HG03135 (cell line): ENCODE data around the gene POGLUT2.

Experiments
- ATAC-seq: cut with Tn5 transposase; IDR thresholded peaks from one replicate; pipeline ENCODE4 v1.9.1; 2021; ENCODE audit warnings: mild to moderate bottlenecking, moderate library complexity; ENCODE audit not compliant: unreplicated experiment

The POGLUT2 gene

DNA sequence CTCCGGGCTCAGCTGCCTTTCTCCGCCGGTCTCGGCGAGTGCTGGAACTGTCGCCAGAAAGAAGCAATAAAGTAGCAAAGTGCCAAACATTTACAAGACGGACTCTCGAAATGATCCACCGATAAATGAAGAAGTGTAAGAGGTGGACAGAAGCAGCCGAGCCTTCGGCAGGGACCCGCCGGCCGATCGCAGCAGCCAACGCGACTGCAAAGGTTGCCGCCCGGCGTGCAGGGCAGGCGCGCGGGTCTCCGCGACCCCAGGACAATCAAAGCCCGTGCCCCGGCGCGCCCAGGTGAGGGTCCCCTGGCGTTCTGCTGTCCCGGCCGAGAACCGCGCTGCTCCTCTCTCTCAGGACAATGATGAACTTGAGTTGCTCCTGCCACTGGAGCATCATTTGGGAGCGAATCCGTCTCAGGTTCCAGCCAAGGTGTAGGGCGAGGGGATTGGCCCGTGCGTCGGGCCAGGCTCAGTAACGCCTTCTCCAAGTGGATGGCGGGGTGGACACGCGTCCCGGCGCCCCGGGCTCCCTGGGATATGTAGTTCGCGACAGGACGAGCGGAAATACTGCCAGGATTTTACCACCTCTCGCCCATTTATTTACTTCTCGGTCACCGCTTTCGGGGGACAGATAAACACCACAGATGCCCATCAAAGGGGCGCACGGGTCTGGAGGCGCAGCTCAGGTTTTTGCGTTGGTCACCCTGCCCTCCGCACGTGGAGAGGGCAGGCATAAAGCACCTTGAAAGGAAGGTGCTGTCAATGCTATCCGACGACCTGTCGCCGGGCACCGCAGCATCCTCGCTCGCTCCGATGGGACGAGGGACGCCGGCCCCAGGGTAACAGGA is at the start of gene POGLUT2, which contains the start of gene BIVM:
Gene POGLUT2 (minus strand): TSS at position 396 of the 845 bp plus-strand sequence. CDS start 306 bp downstream, at position 90.
Gene BIVM (plus strand): TSS at position 539 of the 845 bp plus-strand sequence. CDS start 8,149 bp downstream, outside the sequence.
- ATAC-seq, result peak; percentile 85

DNA sequence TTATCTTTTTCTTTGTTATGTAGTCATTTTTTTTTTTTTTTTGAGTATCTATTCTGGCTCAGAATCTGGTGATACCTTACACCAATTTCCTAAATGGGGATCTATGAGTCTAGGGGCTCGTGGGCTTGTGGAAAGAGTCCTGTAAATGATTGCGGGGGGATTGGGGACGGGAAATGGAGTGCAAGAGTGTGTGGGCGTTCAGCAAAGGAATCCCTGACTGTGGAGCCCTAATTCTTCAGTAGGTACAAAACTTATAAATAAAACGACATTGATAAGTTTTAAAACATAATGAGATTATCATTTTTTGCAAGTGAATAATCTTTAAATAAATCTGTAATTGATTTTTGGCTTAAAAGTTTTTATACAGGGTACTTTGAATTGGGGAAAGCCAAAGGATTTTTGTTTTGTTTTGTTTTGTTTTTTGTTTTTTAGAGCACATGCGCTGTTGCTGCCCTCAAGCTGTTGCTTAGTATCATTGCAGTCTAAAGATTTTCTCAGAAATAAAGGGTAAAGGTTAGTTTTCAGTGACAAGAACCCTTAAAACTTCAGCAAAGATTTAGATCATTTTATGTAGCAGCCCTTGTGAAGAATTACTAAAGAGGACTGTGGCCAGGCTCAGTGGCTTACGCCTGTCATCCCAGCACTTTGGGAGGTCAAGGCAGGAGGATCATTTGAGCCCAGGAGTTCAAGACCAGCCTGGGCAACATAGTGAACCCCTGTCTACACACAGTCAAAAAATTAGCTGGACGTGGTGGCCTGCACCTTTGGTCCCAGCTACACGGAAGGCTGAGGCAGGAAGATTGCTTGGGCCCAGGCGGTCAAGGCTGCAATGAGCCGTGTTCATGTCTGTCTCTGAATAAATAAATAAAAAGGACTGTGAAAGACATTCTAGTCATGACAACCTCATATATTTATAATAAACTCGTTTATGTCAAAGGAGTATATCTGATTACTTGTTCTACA is 48.8 kb upstream of the POGLUT2 start:
- ATAC-seq, result no peak

DNA sequence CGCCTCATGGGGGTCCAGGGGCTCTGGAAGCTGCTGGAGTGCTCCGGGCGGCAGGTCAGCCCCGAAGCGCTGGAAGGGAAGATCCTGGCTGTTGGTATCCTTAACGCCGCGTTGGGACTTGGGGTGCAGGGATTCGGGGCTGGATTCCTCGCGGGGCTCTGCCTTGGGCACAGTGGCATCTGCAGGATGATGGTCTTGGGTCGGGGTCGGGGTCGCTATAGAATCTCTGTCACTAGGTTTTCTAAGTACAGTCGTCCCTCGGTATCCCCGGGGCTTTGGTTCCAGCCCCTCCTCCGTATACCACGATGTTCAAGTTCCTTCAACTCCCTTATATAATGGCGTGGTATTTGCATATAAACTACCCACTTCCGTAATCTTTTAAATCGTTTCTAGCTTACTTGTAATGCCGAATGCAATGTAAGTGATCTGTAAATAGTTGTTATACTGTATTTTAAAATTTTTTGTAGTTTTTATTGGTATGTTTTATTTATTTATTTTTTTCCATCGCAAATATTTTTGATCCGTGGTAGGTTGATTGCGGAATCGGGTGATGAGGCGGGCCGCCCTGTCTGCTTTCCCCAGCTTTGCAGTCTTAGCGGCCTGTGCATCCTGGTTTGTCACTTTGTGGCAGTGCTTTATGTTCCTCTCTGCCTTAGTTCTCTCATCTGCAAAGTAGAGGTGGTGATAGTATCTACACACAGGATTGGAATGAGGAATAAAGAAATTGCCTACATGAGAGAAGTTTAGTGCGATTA is 47.7 kb upstream of the POGLUT2 start:
- peak; percentile 39 for ATAC-seq

DNA sequence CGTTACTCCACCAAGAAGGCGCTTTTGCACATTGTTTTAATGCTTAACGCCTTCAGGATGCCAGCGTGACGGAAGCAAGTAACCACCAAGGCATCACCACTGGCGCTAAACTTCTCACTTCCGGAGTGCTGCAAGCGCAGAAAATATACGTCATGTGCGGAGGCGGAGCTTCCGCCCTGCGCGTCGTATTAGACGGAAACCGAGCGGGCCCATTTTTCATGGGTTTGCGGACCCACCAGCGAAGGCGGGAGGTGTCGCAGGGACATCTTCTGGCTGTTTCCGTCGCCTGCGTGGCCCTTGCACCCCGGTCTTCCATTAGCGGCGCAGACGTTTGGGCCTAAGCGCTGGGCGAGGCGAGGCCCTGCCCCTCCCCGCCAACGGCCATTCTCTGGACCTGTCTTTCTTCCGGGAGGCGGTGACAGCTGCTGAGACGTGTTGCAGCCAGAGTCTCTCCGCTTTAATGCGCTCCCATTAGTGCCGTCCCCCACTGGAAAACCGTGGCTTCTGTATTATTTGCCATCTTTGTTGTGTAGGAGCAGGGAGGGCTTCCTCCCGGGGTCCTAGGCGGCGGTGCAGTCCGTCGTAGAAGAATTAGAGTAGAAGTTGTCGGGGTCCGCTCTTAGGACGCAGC is 47.0 kb upstream of the POGLUT2 start, which contains the start of gene ERCC5:
Gene ERCC5 (plus strand): TSS at position 403 of the 631 bp plus-strand sequence. CDS start 235 bp downstream, outside the sequence.
- ATAC-seq, result peak; percentile 81

- ATAC-seq, result peak; percentile 16
Measured at GRCh38 chr13:102845289-102845629, 46.5 kb upstream of the POGLUT2 start.

- ATAC-seq, result no peak
Measured at GRCh38 chr13:102839462-102839861, 40.7 kb upstream of the POGLUT2 start.

DNA sequence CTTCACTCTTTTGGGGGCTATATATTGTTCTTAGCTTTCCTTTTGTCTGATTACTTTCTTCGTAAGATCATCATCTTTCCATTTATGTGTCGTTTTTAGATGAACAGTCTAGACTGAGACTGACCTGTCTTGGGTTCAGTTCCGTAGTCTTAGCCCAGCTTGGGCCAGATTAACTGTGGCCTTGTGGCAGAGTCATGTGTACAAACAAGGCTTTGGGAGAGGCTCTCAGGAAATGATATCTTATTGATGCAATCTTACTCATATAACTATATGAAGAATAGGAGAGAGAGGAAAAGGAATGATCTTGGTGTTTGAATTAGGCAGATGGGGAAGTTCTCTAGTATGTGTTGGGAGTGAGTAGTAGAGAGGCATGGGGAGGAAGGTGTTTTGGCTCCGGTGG is 40.2 kb upstream of the POGLUT2 start:
- ATAC-seq, result no peak

DNA sequence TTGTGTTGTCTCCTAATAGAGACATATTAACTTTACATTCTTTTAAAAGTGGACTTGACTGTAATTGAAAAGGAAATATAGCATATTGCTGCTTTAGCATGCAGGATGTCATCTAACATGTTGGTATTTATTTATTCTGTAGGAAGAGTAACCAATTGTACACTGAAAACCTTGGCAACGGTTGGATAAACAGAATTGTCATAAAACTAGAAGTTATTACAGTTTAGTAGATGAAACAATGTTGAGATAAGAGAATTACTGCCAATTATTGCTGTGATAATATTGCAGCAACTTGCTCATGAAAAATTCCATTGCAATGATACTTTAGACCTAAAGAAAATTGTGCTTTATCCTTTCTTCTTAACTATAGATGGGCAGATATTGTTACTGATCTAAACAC is 39.5 kb upstream of the POGLUT2 start:
- ATAC-seq, result no peak

GRCh38 chr13:102836471-102836870 is 37.7 kb upstream of the POGLUT2 start:
- ATAC-seq, result no peak

DNA sequence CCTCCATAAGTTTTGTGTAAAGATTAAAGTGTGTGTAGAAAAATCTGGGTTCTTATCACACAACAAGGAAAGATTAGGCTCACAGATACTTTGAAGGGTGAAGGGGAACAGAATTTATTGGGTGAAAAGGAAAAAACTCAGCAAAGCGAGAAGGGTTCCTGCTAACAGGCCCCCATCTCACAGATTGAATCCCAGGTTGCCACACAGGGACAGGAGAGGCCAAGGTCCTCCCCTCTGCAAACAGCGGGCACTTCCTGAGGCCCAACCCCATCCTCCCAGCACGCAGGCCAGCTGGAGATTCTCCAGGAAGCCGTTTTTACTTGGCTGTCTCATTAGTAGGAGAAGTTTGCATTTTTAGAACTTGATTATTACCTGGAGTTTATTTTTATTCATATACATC is 31.9 kb upstream of the POGLUT2 start:
- ATAC-seq, result no peak

DNA sequence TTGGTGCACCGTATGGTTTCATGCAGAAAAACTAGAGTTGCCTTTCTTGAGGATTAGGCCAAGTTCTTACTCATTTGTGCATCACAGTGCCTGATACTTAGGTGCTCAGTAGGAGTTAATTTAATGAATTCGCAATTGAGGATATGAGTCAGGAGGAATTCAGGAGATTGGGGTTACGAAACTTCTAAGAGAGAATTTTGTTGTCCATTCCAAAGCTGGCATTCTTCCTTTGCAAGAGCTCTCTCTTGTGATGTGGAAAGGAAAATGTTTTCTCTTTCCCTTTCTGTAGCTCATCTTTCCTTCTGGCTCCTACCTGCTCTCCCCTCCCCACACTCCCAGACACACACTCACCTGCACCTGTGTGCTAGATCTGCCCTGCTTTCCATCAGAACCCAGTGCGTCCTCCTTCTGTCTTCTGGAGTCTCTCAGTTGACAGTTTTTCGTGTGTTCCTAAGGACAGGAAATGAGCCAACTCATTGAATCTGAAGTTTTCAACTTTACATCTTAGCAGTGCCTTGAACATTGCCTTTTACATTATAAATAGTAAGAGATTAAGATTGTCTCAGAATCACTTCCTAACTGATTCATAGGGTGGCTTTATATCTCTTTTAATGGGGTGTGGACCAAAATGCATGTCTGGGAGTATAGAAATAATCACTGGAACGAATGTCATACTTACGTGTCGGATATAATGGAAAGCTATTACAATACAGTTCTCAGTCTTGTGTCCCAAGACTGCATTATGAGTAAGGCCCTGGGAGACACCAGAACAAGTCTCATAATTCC is 27.3 kb upstream of the POGLUT2 start:
- ATAC-seq, result no peak

DNA sequence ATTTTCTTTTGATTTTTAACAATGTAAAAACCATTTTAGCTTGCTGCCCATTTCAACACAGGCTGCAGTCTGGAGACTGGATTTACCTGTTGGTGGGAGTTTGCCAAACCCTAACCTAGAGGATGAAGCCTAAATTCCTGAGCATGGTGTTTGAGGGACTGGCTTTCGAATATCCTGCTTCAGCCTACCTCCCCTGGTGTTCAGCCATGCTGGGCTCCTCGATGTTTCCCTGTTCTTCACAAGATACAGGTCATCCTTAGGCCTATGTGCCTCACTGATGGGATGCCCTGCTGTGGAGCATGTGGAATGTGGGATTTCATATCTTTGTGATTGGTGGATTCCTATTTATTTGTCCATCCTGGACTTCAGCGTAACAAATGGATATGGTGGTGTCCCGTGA is 26.6 kb upstream of the POGLUT2 start:
- no peak for ATAC-seq

DNA sequence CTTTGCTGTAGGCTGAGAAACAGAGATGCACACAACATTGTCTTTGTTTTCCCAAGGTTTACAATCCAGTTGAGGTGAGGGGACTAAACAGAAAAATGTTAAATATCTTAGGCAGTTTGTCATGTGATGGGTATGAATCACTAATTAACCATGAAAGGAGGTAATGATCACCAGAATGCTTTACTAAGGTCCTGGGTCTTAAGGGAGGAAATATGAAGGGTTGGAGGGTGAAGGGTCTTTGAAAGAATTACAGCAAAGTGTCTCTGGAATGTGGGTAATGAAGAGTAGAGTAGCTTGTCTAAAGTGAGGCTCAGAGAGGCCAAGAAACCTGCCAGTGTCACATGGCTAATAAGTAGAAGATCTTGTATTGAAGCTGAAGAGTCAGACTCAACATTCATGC is 19.1 kb upstream of the POGLUT2 start:
- no peak for ATAC-seq

- ATAC-seq, result no peak
Measured at GRCh38 chr13:102817241-102817640, 18.5 kb upstream of the POGLUT2 start.

GRCh38 chr13:102816708-102817107 is 17.9 kb upstream of the POGLUT2 start:
- no peak for ATAC-seq

DNA sequence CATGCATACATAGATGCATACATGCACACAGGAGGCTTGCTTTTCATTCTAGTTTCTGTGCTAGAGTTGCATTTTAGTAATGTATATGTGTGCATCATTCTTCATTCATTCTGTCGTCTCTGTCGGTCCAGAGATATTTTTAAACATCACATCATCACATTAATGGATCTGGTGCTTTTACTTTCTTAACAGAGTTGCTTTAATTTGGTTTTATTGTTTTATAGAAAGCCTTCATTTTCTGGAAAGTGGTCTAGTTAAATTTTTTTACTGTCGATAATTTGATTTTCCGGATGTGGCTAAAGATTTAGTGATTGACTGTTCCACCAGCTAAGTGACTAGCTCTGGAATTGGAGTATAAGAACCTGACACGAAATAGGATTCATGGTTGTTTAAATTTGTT is 17.0 kb upstream of the POGLUT2 start:
- no peak for ATAC-seq

GRCh38 chr13:102814793-102815192 is 16.0 kb upstream of the POGLUT2 start:
- ATAC-seq, result no peak

DNA sequence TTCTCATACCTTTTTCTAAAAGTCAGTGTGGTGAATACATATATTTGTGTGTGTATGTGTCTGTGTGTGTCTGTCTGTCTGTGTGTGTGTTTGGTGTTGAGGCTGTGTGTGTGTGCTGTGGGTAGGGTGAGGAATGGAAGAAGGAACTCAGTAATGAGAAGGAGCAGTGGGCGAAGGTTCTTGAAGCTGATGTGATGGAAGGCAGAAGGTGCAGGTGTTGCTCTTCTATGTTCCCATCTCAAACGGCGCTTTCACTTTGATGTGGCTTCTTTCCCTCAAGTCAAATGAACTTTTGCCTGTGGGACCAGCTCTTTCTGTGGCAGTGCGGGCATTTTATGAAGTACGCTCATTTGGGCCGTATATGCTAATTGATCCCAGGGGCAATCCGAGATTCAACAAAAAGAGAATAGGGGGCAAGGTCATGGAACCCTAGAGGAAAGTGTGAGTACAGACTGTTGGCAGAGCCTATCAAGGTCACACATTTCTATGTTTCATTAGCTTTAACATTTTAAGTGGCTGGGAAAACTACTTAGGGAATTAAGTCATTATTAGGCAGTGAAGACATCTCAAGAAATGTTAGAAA is 15.3 kb upstream of the POGLUT2 start:
- no peak for ATAC-seq

- ATAC-seq, result no peak
Measured at GRCh38 chr13:102812611-102813287, 14.0 kb upstream of the POGLUT2 start.
